ENCODE data around the gene CTCFL.
"Not testable (repeated sequence)": the region's sequence is repeated elsewhere in the genome, so short reads cannot be mapped to it uniquely, and the experiment has no call there.

CTCFL gene

DNA sequence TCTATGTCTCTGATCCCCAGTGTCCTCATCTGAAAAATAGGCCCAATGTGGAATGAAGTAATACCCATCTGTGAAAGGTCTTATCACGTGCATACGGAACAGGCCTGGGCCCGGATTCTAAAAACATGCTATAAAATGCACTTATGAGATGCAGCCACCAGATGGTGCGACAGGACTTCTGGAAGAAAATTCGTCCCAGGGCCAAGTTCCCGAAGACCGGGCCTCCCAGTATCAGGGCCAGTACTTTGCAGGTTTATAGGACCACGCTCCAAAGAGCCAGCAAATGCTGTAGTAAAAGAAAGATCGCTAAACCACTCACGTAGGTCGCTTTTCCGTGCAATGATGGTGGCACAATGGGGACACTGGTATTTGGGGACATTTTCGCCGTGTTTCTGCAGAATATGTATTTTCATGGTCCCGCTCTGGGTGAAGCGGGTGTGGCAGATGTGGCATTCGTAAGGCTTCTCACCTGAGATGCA lies 10.6 kb downstream of the CTCFL start:
- H3K4me1 Mint-ChIP-seq (ENCODE audit: low read depth): peaks cover 1% of the 10 kb centered on the region
- no peak for DNase-seq (ENCODE audit: low spot score)
- H3K36me3 Mint-ChIP-seq (ENCODE audit: low read depth): no peaks in the 10 kb centered on the region
- no peak overlapping the region for H3K4me3 Mint-ChIP-seq
- H3K9me3 Mint-ChIP-seq: no peaks in the 10 kb centered on the region
- no peak overlapping the region for H3K27ac Mint-ChIP-seq
- peaks cover 6% of the 10 kb centered on the region for H3K27me3 Mint-ChIP-seq (ENCODE audit: low read depth)

DNA sequence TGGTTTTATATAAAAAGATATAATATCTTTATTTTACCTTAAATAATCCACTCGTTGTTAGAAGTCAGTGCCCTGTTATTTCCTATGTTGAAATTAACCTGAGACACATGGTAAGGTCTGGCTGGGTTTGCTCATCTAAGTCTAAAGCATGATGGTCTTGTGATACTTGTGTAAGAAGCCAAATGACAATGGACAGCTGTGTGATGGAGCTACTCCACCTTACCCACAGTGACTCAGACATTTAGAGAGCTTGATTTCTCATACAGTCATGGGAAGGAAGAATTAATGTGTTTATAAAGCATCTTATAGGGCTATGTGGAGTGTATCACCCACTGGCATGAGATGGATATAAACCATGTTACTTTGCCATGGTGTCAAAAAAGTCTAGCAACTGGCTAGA lies 11.7 kb downstream of the CTCFL start:
- DNase-seq (ENCODE audit: low spot score): no peak

DNA sequence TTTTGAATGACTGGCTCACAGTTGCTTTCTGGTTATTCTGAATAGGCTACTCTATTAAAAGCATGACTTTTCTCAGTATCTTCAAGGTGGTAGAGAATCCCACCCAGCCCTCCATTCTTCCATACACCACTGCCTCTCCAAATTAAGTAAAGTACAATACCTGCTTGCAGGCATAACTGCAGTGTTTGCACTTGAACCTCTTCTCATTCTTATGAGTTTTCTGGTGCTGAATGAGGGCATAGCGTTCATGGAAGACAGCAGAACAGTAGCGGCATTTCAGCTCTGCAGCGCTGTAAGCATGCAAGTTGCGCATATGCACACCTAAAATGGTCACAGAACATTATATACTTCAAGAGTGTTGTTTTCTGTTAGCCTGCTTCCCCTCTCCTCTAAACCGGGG lies 12.5 kb downstream of the CTCFL start:
- no peaks in the 10 kb centered on the region for H3K9me3 Mint-ChIP-seq
- peaks cover 18% of the 10 kb centered on the region for H3K27me3 Mint-ChIP-seq (ENCODE audit: low read depth)
- H3K4me3 Mint-ChIP-seq: no peak overlapping the region
- H3K4me1 Mint-ChIP-seq (ENCODE audit: low read depth): peaks cover 1% of the 10 kb centered on the region
- H3K36me3 Mint-ChIP-seq (ENCODE audit: low read depth): no peaks in the 10 kb centered on the region
- no peak overlapping the region for H3K27ac Mint-ChIP-seq
- DNase-seq (ENCODE audit: low spot score): no peak

More for the DNA sequence above, 11.7 kb downstream of the CTCFL start:
- H3K4me1 Mint-ChIP-seq (ENCODE audit: low read depth): peaks cover 1% of the 10 kb centered on the region
- H3K36me3 Mint-ChIP-seq (ENCODE audit: low read depth): no peaks in the 10 kb centered on the region
- H3K9me3 Mint-ChIP-seq: no peaks in the 10 kb centered on the region
- no peak overlapping the region for H3K4me3 Mint-ChIP-seq
- H3K27me3 Mint-ChIP-seq (ENCODE audit: low read depth): peaks cover 15% of the 10 kb centered on the region
- H3K27ac Mint-ChIP-seq: no peak overlapping the region

DNA sequence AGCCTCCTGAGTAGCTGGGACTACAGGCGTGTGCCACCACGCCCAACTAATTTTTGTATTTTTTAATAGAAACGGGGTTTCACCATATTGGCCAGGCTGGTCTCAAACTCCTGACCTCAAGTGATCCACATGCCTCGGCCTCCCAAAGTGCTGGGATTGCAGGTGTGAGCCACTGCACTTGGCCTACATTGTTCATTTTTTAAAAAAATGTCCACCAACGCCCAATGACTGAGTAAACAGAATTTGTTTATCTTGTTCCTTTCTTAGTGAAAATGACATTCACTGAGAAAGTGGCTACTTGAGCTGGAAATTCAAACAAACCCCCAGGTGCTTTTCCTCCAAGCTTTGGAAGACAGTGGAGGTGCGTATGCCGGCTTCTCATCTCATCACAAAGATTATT lies 13.2 kb downstream of the CTCFL start:
- H3K9me3 Mint-ChIP-seq; H3K4me3 Mint-ChIP-seq; H3K4me1 Mint-ChIP-seq (ENCODE audit: low read depth); DNase-seq (ENCODE audit: low spot score); H3K27ac Mint-ChIP-seq; H3K36me3 Mint-ChIP-seq (ENCODE audit: low read depth): not testable (repeated sequence)
- H3K27me3 Mint-ChIP-seq (ENCODE audit: low read depth): peaks cover 18% of the 10 kb centered on the region

DNA sequence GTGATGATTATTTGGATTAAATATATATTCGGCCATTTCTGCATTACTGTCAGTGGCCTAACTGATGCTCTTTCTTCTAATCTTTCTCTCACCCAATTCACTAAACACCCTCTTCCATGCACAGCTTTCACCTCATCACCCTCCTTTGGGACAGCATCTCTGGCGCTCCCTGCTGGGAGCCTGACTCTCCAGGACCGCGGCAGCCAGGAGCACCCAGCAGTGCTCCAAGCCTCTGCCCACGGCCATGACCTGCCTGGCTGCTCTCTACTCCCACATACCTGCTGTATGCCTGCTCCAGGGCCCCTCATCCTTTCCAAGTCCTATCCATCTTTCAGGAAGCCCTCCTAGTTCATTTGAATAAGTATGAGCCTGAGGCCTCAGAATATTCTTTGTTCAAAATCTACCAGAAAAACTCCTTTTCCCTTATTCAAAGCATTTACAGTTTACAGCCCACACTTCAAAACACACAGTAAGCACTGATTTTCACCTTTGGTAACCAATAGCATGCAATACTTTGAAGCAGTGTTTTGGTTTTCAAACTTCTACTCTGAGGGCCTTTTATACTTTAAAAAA lies 15.2 kb downstream of the CTCFL start:
- no peaks in the 10 kb centered on the region for H3K36me3 Mint-ChIP-seq (ENCODE audit: low read depth)
- no peak for DNase-seq (ENCODE audit: low spot score)
- no peaks in the 10 kb centered on the region for H3K9me3 Mint-ChIP-seq
- no peak overlapping the region for H3K27ac Mint-ChIP-seq
- peaks cover 30% of the 10 kb centered on the region for H3K27me3 Mint-ChIP-seq (ENCODE audit: low read depth)
- no peak overlapping the region for H3K4me3 Mint-ChIP-seq
- H3K4me1 Mint-ChIP-seq (ENCODE audit: low read depth): peaks cover 1% of the 10 kb centered on the region

DNA sequence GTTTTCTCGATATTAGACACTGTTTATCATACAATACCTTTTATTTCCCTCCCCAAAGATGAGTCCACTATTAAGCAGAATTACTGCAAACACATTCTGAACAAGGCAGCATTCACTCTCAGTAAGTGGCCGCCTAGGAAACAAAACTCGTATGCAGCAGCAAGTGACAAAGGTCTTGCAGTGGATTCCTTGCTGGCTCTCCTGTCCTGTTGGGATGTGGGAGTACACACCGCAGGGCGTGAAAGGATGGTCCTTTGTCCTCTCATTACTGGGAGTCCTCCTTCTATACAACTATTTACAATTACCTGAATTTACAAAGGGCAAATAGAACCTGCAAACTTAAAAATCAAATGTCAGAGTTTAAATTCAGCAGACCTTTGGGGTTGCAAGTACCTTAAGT lies 16.1 kb downstream of the CTCFL start:
- no peaks in the 10 kb centered on the region for H3K9me3 Mint-ChIP-seq
- no peaks in the 10 kb centered on the region for H3K36me3 Mint-ChIP-seq (ENCODE audit: low read depth)
- H3K4me3 Mint-ChIP-seq: no peak overlapping the region
- no peak overlapping the region for H3K27ac Mint-ChIP-seq
- H3K27me3 Mint-ChIP-seq (ENCODE audit: low read depth): peaks cover 33% of the 10 kb centered on the region
- DNase-seq (ENCODE audit: low spot score): no peak
- no peaks in the 10 kb centered on the region for H3K4me1 Mint-ChIP-seq (ENCODE audit: low read depth)

DNA sequence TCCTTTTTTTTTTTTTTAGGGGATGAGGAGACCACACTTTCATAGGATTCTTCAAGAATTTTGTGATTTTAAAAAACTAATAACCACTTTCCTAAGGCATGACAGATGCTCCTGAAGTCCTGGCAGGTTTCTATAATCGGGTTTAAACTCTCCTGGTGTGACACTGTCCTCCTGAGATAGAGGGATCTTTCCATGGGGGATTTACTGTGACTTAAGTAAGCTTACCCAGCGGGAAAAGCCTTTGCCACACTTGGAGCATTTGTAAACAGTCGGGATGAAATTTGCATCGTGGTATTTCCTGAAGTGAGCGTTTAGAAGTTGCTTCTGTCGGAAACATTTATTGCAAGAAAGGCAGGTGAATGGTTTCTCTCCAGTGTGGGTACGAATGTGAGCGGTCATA lies 16.6 kb downstream of the CTCFL start:
- Mint-ChIP-seq H3K36me3 (ENCODE audit: low read depth) (no peaks in the 10 kb centered on the region), H3K9me3 (no peaks in the 10 kb centered on the region), H3K4me3 (no peak overlapping the region), H3K4me1 (ENCODE audit: low read depth) (peaks cover under 1% of the 10 kb centered on the region), H3K27ac (no peak overlapping the region), H3K27me3 (ENCODE audit: low read depth) (peaks cover 37% of the 10 kb centered on the region)
- DNase-seq (ENCODE audit: low spot score): no peak

DNA sequence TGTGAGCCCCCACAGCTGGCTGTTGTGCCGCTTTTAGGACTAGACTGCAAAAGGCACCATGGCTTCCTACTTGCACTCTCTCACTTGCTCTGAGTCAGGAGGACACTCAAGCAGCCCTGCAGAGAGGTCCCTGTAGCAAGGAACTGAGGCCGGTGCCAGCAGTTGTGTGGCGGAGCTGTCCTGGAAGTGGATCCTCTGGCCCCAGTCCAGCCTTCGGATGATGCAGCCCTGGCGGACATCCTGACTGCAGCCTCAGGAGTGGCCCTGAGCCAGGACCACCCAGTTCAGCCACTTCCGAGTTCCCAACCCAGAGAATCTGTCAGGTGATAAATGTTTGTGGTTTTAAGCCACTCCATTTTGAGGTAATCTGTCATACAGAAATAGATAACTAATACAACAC lies 17.5 kb downstream of the CTCFL start:
- H3K9me3 Mint-ChIP-seq: no peaks in the 10 kb centered on the region
- DNase-seq (ENCODE audit: low spot score): no peak
- peaks cover 1% of the 10 kb centered on the region for H3K4me1 Mint-ChIP-seq (ENCODE audit: low read depth)
- no peak overlapping the region for H3K4me3 Mint-ChIP-seq
- no peak overlapping the region for H3K27ac Mint-ChIP-seq
- H3K27me3 Mint-ChIP-seq (ENCODE audit: low read depth): peaks cover 42% of the 10 kb centered on the region
- no peaks in the 10 kb centered on the region for H3K36me3 Mint-ChIP-seq (ENCODE audit: low read depth)

DNA sequence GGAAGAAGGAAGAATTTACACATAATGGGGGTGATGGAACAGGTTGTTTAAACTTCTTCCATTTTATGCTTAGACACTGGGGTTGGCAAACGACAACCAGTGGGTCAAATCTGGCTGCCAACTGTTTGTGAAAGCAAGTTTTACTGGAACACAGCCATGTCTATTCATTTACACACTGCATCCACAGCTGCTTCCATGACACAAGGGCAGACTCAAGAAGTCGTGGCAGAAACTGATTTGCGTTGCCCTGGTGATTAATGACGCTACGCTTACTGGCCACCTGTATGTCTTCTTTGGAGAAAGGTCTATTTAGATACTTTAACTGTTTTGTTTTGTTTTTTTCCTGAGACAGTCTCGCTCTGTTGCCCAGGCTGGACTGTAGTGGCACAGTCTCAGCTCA lies 19.0 kb downstream of the CTCFL start:
- no peak for DNase-seq (ENCODE audit: low spot score)
- Mint-ChIP-seq H3K4me1 (ENCODE audit: low read depth) (peaks cover 1% of the 10 kb centered on the region), H3K27ac (no peak overlapping the region), H3K36me3 (ENCODE audit: low read depth) (no peaks in the 10 kb centered on the region), H3K9me3 (no peaks in the 10 kb centered on the region), H3K27me3 (ENCODE audit: low read depth) (peaks cover 45% of the 10 kb centered on the region), H3K4me3 (no peak overlapping the region)

DNA sequence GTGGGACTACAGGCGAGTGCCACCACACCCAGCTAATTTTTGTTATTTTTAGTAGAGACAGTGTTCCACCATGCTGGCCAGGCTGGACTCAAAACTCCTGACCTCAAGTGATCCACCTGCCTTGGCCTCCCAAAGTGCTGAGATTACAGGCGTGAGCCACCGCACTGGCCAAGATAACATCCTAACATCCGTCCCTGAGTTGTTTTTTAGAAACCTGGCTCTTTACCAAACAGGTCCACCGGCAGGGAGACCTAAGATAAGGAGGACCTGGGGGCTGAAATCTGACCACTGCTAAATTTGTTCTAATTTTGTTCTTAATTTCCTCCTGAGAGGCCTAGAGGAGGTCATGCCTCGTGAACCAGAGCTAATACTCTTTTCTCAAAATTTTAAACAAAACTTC lies 20.5 kb downstream of the CTCFL start:
- Mint-ChIP-seq H3K4me3 (no peak overlapping the region), H3K36me3 (ENCODE audit: low read depth) (no peaks in the 10 kb centered on the region), H3K27ac (no peak overlapping the region), H3K9me3 (no peaks in the 10 kb centered on the region), H3K27me3 (ENCODE audit: low read depth) (peaks cover 42% of the 10 kb centered on the region), H3K4me1 (ENCODE audit: low read depth) (peaks cover 1% of the 10 kb centered on the region)
- no peak for DNase-seq (ENCODE audit: low spot score)

DNA sequence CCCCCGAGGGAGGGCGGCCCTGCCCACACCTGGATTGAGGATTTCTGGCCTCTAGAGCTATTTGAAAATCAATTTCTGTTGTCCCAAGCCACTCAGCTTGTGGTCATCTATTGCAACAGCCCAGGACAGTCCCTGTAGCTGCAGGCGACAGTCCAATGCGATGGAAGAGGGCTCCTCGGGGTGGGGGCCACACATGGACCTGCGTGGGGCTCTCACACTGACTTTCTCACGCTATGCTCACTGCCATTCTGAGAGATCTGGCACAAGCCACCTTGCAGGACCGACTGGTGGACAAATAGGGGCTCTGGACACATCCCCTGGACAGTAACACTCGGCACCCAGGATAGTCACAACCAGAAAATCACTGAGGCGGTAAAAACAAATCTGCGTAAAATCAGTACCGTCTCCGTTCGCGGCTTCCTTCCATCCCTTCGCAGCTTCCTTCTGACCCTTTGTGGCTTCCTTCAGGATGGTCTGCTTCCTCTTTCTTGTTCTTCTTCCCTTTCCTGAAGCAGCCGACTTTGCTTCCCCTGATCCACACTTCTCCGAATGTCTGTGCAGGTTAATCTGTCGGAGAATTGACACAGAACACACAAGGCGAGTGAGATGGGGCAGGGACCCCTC lies 21.8 kb downstream of the CTCFL start:
- Mint-ChIP-seq H3K27me3 (ENCODE audit: low read depth) (peaks cover 38% of the 10 kb centered on the region), H3K4me1 (ENCODE audit: low read depth) (peaks cover 8% of the 10 kb centered on the region), H3K4me3 (no peak overlapping the region), H3K9me3 (no peaks in the 10 kb centered on the region), H3K27ac (no peak overlapping the region), H3K36me3 (ENCODE audit: low read depth) (no peaks in the 10 kb centered on the region)
- DNase-seq (ENCODE audit: low spot score): no peak

DNA sequence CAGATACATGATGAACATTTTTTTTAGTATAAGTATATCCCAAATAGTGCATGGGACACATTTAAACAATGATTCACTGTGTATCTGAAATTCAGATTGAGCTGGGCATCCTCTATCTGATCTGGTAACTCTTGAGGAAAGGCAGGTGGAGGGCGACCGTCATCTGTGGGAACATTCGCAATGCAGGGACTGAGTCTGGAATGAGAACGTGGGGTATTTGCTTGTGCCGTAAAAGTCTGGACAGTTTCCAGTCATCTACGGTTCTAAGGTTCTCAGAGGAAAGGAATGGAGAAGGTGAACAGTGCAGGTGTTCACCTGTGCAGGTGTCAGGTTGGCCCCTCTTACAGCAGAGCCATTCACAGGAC lies 22.6 kb downstream of the CTCFL start:
- Mint-ChIP-seq H3K4me3 (no peak overlapping the region), H3K27ac (no peak overlapping the region), H3K27me3 (ENCODE audit: low read depth) (peaks cover 41% of the 10 kb centered on the region), H3K9me3 (no peaks in the 10 kb centered on the region), H3K4me1 (ENCODE audit: low read depth) (peaks cover 11% of the 10 kb centered on the region), H3K36me3 (ENCODE audit: low read depth) (no peaks in the 10 kb centered on the region)
- DNase-seq (ENCODE audit: low spot score): no peak

DNA sequence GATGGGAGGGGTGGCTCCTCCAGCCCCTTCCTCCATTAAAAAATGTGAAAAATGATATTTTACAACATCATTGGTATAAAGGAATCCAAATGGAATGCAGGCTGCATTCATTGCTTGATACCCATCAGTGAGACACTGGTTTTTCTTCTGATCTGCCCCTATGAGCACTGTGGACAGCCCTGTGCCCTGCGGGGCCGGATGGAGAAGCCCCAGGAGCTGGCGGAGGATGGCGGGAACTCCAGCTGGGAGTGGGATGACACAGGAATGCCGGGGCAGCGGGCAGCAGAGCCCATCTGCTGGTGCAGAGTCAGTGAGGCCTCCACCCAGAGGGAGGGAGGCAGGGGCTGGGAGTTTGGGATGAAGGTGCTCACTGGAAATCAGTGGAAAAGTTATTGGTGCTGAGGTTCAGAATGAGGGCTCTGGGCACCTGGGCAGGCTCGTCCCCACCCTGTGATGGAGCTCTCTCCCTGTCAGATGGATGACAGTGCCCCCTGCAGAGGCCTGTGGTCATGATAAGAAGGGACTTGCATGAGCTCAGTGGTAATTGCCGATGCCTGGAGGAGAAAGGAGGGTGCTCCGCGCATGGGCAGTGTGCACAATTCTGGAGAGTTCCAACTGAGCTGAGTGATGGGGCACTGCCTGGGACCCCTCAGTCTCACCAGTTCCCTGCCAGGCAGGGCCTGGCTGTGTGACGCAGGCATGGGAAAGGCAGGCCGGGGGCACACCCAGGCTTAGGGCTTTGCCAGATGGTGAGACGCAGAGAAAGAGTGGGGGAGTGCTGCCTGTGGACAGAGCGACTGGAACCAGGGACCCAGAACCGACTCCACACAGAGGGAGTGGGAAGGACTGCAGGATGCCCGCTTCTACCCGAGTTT lies 23.2 kb downstream of the CTCFL start:
- H3K36me3 Mint-ChIP-seq (ENCODE audit: low read depth): no peaks in the 10 kb centered on the region
- H3K4me3 Mint-ChIP-seq: no peak overlapping the region
- H3K9me3 Mint-ChIP-seq: no peaks in the 10 kb centered on the region
- H3K27me3 Mint-ChIP-seq (ENCODE audit: low read depth): peaks cover 46% of the 10 kb centered on the region
- no peak for DNase-seq (ENCODE audit: low spot score)
- H3K4me1 Mint-ChIP-seq (ENCODE audit: low read depth): peaks cover 12% of the 10 kb centered on the region
- H3K27ac Mint-ChIP-seq: no peak overlapping the region

DNA sequence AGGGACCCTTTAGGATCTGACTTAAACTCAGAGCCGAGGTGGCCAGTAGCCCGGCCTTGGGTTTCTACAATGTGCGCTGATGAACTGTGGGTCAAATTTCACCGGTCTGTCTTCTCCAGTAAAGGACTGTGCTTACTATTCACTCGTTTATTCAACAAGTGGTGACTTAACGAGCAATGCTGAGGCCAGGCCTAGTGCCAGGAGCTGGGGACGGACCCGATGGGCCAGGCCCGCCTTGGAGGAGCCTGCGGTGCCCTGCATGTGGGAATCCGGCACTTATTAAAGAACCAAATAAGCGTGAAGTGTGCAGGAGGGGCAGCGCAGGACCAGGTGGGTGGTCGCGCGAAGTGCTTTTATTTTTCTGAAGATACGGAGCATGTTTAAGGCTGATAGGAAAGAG lies 24.0 kb downstream of the CTCFL start:
- Mint-ChIP-seq H3K27me3 (ENCODE audit: low read depth) (peaks cover 48% of the 10 kb centered on the region), H3K4me1 (ENCODE audit: low read depth) (peaks cover 12% of the 10 kb centered on the region), H3K4me3 (no peak overlapping the region), H3K27ac (no peak overlapping the region), H3K36me3 (ENCODE audit: low read depth) (no peaks in the 10 kb centered on the region), H3K9me3 (no peaks in the 10 kb centered on the region)
- DNase-seq (ENCODE audit: low spot score): no peak

Measured in T-helper 2 cell treated with Interferon-gamma antibody and Interleukin-4, amounts not matched to agents 5 μg/mL and 100 μg/mL, for 36 hours (primary cell).